ENCODE results near the gene ABHD1. TPM values are rescaled to one million over a fixed set of nuclear protein-coding genes. Genes with fewer than 3 reads are reported as not detected.

The ABHD1 gene
- total RNA-seq, 3 donors from 2014 or later (not counting 1 experiment from before 2014, with no cell fraction given) = 0.88 to 2.4 (median 1.2) TPM

DNA sequence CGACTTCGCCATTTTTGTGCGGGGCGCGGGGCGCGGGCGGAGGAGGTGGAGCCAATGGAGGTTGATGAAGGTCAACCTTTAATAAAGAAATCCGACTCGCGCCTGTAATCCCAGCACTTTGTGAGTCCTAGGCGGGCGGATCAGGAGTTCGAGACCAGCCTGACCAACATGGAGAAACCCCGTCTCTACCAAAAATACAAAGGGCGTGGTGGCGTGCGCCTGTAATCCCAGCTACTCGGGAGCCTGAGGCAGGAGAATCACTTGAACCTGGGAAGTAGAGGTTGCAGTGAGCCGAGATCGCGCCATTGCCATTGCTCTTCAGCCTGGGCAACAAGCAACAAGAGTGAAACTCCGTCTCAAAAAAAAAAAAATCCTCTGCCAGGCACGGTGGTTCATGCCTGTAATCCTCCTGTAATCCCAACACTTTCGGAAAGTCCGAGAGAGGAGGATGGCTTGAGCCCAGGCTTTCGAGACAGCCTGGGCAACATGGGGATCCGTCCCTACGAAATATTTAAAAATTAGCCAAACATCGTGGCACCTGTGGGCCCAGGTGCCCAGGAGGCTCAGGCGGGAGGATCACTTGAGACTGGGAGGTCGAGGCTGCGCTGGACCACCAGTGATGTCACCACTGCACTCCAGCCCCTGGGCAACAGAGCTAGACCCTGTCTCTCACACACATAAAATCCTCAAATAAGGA lies 11.3 kb downstream of the ABHD1 start:
- H3K27ac Mint-ChIP-seq = peak overlapping the region; percentile 94 to 97
- H3K27ac ChIP-seq (ENCODE audit: low read length) = no peak overlapping the region
- no peaks in the 10 kb centered on the region for H3K9me3 ChIP-seq (ENCODE audit: control insufficient read depth, insufficient read depth, low read length)
- no peaks in the 10 kb centered on the region for H3K27me3 Mint-ChIP-seq (ENCODE audit: low read depth in 2 of 2)
- DNase-seq = peak in 1 of 2 donors; percentile 16
- H3K4me1 ChIP-seq (ENCODE audit: control insufficient read depth, insufficient read depth, low read length) = peaks cover 24% of the 10 kb centered on the region
- 55% methylated on average over 33 of the region's 33 CpGs for WGBS (ENCODE audit: insufficient coverage)
- no peaks in the 10 kb centered on the region for H3K36me3 Mint-ChIP-seq
- H3K27me3 ChIP-seq (ENCODE audit: control insufficient read depth, insufficient read depth, low read length) = no peaks in the 10 kb centered on the region
- H3K4me3 Mint-ChIP-seq = peak overlapping the region; percentile 97
- intact Hi-C loops (cut with micrococcal nuclease) = loop anchor here (1.0 to 10.0 kb wide), 4 partner anchors 12 to 83 kb away; partner anchors contain the start of genes ABHD1, AGBL5, ATRAID and KHK
- H3K36me3 ChIP-seq (ENCODE audit: control insufficient read depth, insufficient read depth, low read length) = peaks cover 25% of the 10 kb centered on the region
- ATAC-seq = no peak
- no peaks in the 10 kb centered on the region for H3K9me3 Mint-ChIP-seq
- TF ChIP-seq, protein P1, sequence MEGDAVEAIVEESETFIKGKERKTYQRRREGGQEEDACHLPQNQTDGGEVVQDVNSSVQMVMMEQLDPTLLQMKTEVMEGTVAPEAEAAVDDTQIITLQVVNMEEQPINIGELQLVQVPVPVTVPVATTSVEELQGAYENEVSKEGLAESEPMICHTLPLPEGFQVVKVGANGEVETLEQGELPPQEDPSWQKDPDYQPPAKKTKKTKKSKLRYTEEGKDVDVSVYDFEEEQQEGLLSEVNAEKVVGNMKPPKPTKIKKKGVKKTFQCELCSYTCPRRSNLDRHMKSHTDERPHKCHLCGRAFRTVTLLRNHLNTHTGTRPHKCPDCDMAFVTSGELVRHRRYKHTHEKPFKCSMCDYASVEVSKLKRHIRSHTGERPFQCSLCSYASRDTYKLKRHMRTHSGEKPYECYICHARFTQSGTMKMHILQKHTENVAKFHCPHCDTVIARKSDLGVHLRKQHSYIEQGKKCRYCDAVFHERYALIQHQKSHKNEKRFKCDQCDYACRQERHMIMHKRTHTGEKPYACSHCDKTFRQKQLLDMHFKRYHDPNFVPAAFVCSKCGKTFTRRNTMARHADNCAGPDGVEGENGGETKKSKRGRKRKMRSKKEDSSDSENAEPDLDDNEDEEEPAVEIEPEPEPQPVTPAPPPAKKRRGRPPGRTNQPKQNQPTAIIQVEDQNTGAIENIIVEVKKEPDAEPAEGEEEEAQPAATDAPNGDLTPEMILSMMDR (IDR thresholded peaks at IDR 0.05) = no peak
- H3K4me3 ChIP-seq (ENCODE audit: low read length) = no peak overlapping the region
- H3K4me1 Mint-ChIP-seq = peaks cover 18 to 30% of the 10 kb centered on the region in 2 donors

DNA sequence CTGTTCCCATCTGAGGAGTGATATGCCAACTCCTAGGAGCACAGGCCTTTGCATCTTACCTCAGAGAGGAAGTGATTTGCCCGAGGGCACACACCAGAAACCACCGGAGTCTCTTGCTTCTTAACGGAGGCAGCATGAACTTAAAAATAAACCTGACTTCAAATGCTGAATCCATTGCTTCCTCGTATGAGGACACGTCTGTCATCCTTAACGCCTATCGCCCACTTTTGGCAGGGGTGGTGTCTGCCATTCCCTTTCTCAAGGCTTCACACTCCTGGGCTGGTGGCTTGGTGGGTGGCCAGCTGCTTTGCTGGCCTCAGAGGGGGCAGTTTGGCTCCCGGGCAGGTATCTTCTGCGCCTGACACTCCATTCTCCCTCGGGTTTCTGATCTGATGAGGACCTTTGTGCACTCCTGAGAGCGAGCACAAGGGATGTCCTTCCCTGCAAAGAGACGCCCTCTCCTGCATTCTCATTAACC lies 11.9 kb downstream of the ABHD1 start:
- no peaks in the 10 kb centered on the region for H3K27me3 ChIP-seq (ENCODE audit: control insufficient read depth, insufficient read depth, low read length)
- peaks cover 24% of the 10 kb centered on the region for H3K4me1 ChIP-seq (ENCODE audit: control insufficient read depth, insufficient read depth, low read length)
- no peak for ATAC-seq
- H3K36me3 ChIP-seq (ENCODE audit: control insufficient read depth, insufficient read depth, low read length) = peaks cover 21% of the 10 kb centered on the region
- peak overlapping the region; percentile 55 for H3K4me3 Mint-ChIP-seq
- peak in 1 of 2 donors; percentile 18 for DNase-seq
- H3K36me3 Mint-ChIP-seq = no peaks in the 10 kb centered on the region
- H3K4me3 ChIP-seq (ENCODE audit: low read length) = no peak overlapping the region
- H3K27ac ChIP-seq (ENCODE audit: low read length) = no peak overlapping the region
- H3K9me3 ChIP-seq (ENCODE audit: control insufficient read depth, insufficient read depth, low read length) = no peaks in the 10 kb centered on the region
- H3K27me3 Mint-ChIP-seq (ENCODE audit: low read depth in 2 of 2) = no peaks in the 10 kb centered on the region
- intact Hi-C loops (cut with micrococcal nuclease) = loop anchor here (10.0 kb wide), 1 partner anchor 51 kb away; the partner anchor contains the start of gene KHK
- TF ChIP-seq, protein P1 (IDR thresholded peaks at IDR 0.05) = no peak
- no peaks in the 10 kb centered on the region for H3K9me3 Mint-ChIP-seq
- H3K27ac Mint-ChIP-seq = peak overlapping the region; percentile 94 to 97
- 71% methylated on average over 12 of the region's 12 CpGs for whole genome bisulfite sequencing (ENCODE audit: insufficient coverage)
- peaks cover 18 to 30% of the 10 kb centered on the region in 2 donors for H3K4me1 Mint-ChIP-seq

DNA sequence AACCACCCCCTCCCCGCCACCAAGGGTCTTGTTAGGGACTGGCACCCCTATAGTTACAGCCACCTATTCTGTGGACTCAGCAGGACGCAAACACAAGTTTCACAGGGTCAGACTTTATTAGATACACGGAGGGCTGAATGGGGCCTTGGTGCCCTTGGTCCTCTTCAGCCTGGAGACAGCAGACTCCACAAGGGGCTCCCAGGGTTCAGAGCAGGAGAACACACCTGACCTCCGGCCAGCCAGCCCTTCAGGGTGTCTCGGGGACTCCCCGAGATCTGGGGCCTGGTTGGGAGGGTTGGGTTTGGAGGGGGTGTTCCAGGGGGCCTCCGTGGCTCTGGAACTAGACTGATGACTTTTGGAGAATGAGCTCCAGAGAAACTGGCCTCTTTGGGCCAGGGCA lies 13.1 kb downstream of the ABHD1 start:
- Histone ChIP-seq H3K27me3 (ENCODE audit: control insufficient read depth, insufficient read depth, low read length) (no peaks in the 10 kb centered on the region), H3K36me3 (ENCODE audit: control insufficient read depth, insufficient read depth, low read length) (peaks cover 9% of the 10 kb centered on the region), H3K4me1 (ENCODE audit: control insufficient read depth, insufficient read depth, low read length) (peaks cover 24% of the 10 kb centered on the region), H3K4me3 (ENCODE audit: low read length) (no peak overlapping the region), H3K9me3 (ENCODE audit: control insufficient read depth, insufficient read depth, low read length) (no peaks in the 10 kb centered on the region), H3K27ac (ENCODE audit: low read length) (no peak overlapping the region)
- ATAC-seq (no peak), DNase-seq (no peak)
- WGBS (ENCODE audit: insufficient coverage) = 96% methylated on average over 7 of the region's 7 CpGs
- H3K27me3 Mint-ChIP-seq (ENCODE audit: low read depth in 2 of 2) = no peaks in the 10 kb centered on the region
- no peaks in the 10 kb centered on the region for H3K36me3 Mint-ChIP-seq
- H3K27ac Mint-ChIP-seq = no peak overlapping the region
- TF ChIP-seq, protein P1 (IDR thresholded peaks at IDR 0.05) = no peak
- no peaks in the 10 kb centered on the region for H3K9me3 Mint-ChIP-seq
- H3K4me1 Mint-ChIP-seq = peaks cover 18 to 22% of the 10 kb centered on the region in 2 donors
- no peak overlapping the region for H3K4me3 Mint-ChIP-seq
- intact Hi-C loops (cut with micrococcal nuclease) = loop anchor here (10.0 kb wide), 1 partner anchor 52 kb away; the partner anchor contains the start of gene KHK
